Adipocyte (in vitro differentiated cells): ENCODE measurements around the gene SETD1A.

Experiments
- DNase-seq: peaks from one replicate; pipeline ENCODE4 v3.0.0-alpha.2; 2015; ENCODE audit warnings: low read depth
- H3K27me3 ChIP-seq: replicated peaks from 2 replicates; pipeline ENCODE4 v1.7.0; 2013; ENCODE audit warnings: mild to moderate bottlenecking, low read length, moderate library complexity; ENCODE audit not compliant: control insufficient read depth, insufficient read depth
- H3K36me3 ChIP-seq: 2 replicates; pipeline ENCODE4 v1.7.0; 2013; ENCODE audit warnings: low read length, mild to moderate bottlenecking, moderate library complexity; ENCODE audit not compliant: control insufficient read depth, insufficient read depth, severe bottlenecking
- H3K4me1 ChIP-seq: 2 replicates; pipeline ENCODE4 v1.7.0; 2013; ENCODE audit warnings: mild to moderate bottlenecking, low read length, moderate library complexity; ENCODE audit not compliant: control insufficient read depth, insufficient read depth
- H3K4me3 ChIP-seq: 2 replicates; pipeline ENCODE4 v1.7.0; 2013; ENCODE audit warnings: mild to moderate bottlenecking, low read length, moderate library complexity
- H3K9ac ChIP-seq: 2 replicates; pipeline ENCODE4 v1.7.0; 2013; ENCODE audit warnings: mild to moderate bottlenecking, low read length, moderate library complexity
- H3K9me3 ChIP-seq: 2 replicates; pipeline ENCODE4 v1.7.0; 2013; ENCODE audit warnings: mild to moderate bottlenecking, low read length, moderate library complexity; ENCODE audit not compliant: control insufficient read depth

SETD1A gene

GRCh38 chr16:30996324-30996984 lies 38.9 kb downstream of the SETD1A start:
- Histone ChIP-seq H3K4me1 (peaks cover 32% of the 10 kb centered on the region), H3K9me3 (no peaks in the 10 kb centered on the region), H3K4me3 (peak overlapping the region; percentile 79), H3K9ac (peak overlapping the region; percentile 74), H3K36me3 (no peaks in the 10 kb centered on the region), H3K27me3 (no peaks in the 10 kb centered on the region)
- no peak for DNase-seq

GRCh38 chr16:30996985-30997724 lies 39.6 kb downstream of the SETD1A start:
- peak; percentile 87 for DNase-seq

GRCh38 chr16:30997725-30998711 lies 40.5 kb downstream of the SETD1A start:
- Histone ChIP-seq H3K4me1 (peaks cover 36% of the 10 kb centered on the region), H3K9me3 (no peaks in the 10 kb centered on the region), H3K27me3 (no peaks in the 10 kb centered on the region), H3K4me3 (peak overlapping the region; percentile 73), H3K36me3 (no peaks in the 10 kb centered on the region), H3K9ac (peak overlapping the region; percentile 81)
- peak; percentile 87 for DNase-seq

More at GRCh38 chr16:30996985-30997724, 39.6 kb downstream of the SETD1A start:
- Histone ChIP-seq H3K4me1 (peaks cover 33% of the 10 kb centered on the region), H3K27me3 (no peaks in the 10 kb centered on the region), H3K36me3 (no peaks in the 10 kb centered on the region), H3K4me3 (peak overlapping the region; percentile 79), H3K9ac (peak overlapping the region; percentile 81), H3K9me3 (no peaks in the 10 kb centered on the region)

GRCh38 chr16:30998852-30999761 lies 41.6 kb downstream of the SETD1A start:
- H3K9ac ChIP-seq = peak overlapping the region; percentile 59
- DNase-seq = peak; percentile 18

GRCh38 chr16:31000671-31001382 lies 43.3 kb downstream of the SETD1A start:
- H3K9me3 ChIP-seq = no peaks in the 10 kb centered on the region
- H3K4me3 ChIP-seq = no peak overlapping the region
- H3K36me3 ChIP-seq = no peaks in the 10 kb centered on the region
- no peak overlapping the region for H3K9ac ChIP-seq
- peaks cover 36% of the 10 kb centered on the region for H3K4me1 ChIP-seq
- no peaks in the 10 kb centered on the region for H3K27me3 ChIP-seq
- DNase-seq = no peak

More at GRCh38 chr16:30998852-30999761, 41.6 kb downstream of the SETD1A start:
- no peaks in the 10 kb centered on the region for H3K36me3 ChIP-seq
- no peak overlapping the region for H3K4me3 ChIP-seq
- no peaks in the 10 kb centered on the region for H3K27me3 ChIP-seq
- no peaks in the 10 kb centered on the region for H3K9me3 ChIP-seq
- H3K4me1 ChIP-seq = peaks cover 36% of the 10 kb centered on the region

GRCh38 chr16:31001507-31002249 lies 44.1 kb downstream of the SETD1A start:
- Histone ChIP-seq H3K36me3 (no peaks in the 10 kb centered on the region), H3K4me3 (no peak overlapping the region), H3K27me3 (no peaks in the 10 kb centered on the region), H3K9me3 (no peaks in the 10 kb centered on the region), H3K4me1 (peaks cover 34% of the 10 kb centered on the region), H3K9ac (no peak overlapping the region)
- DNase-seq = no peak

GRCh38 chr16:31002250-31002700 lies 44.7 kb downstream of the SETD1A start:
- Histone ChIP-seq H3K27me3 (no peaks in the 10 kb centered on the region), H3K4me1 (peaks cover 34% of the 10 kb centered on the region), H3K4me3 (no peak overlapping the region), H3K36me3 (no peaks in the 10 kb centered on the region), H3K9ac (no peak overlapping the region), H3K9me3 (no peaks in the 10 kb centered on the region)
- DNase-seq = no peak

- H3K9me3 ChIP-seq = no peaks in the 10 kb centered on the region
- peaks cover 28% of the 10 kb centered on the region for H3K4me1 ChIP-seq
- no peak overlapping the region for H3K4me3 ChIP-seq
- H3K27me3 ChIP-seq = no peaks in the 10 kb centered on the region
- no peak for DNase-seq
- H3K9ac ChIP-seq = no peak overlapping the region
- no peaks in the 10 kb centered on the region for H3K36me3 ChIP-seq
These were observed 45.3 kb downstream of the SETD1A start for GRCh38 chr16:31002862-31003341.

GRCh38 chr16:31003744-31004143 lies 46.2 kb downstream of the SETD1A start:
- no peaks in the 10 kb centered on the region for H3K36me3 ChIP-seq
- H3K9ac ChIP-seq = no peak overlapping the region
- H3K4me1 ChIP-seq = peaks cover 19% of the 10 kb centered on the region

More at GRCh38 chr16:31003744-31004143, 46.2 kb downstream of the SETD1A start:
- H3K9me3 ChIP-seq = no peaks in the 10 kb centered on the region
- H3K27me3 ChIP-seq = no peaks in the 10 kb centered on the region
- DNase-seq = no peak
- H3K4me3 ChIP-seq = no peak overlapping the region
